Heart right ventricle (tissue), 16 donors: ENCODE measurements around the gene TSEN2. TPM values are rescaled to one million over a fixed set of nuclear protein-coding genes. Genes with fewer than 3 reads are reported as not detected.

Experiments
- ATAC-seq, 8 donors: fragments of 200-7000 bp; cut with Tn5 transposase; one replicate each; pipeline ENCODE4 v1.9.1; 2020; ENCODE audit warnings: mild to moderate bottlenecking in 8 of 8, moderate library complexity in 8 of 8, moderate number of reproducible peaks in 1 of 8
- DNase-seq, 2 donors: peaks; one replicate each; pipeline ENCODE4 v3.0.0-alpha.2; 2020
- H3K27ac ChIP-seq, 10 donors: fragments of 200-600 bp; sonication (generic) in 2 of 10; one replicate each; pipeline versions ENCODE4 v1.5.0 to v1.8.0; 2020 to 2022; ENCODE audit warnings: mild to moderate bottlenecking in 3 of 10
- H3K27me3 ChIP-seq, 7 donors: fragments of 200-600 bp; one replicate each; pipeline ENCODE4 v1.8.0; 2021 to 2022; ENCODE audit warnings: mild to moderate bottlenecking in 2 of 7
- H3K36me3 ChIP-seq, 9 donors: fragments of 200-600 bp; sonication (generic) in 1 of 9; one replicate each; pipeline versions ENCODE4 v1.5.0 to v1.8.0; 2020 to 2022; ENCODE audit warnings: mild to moderate bottlenecking in 2 of 9
- H3K4me1 ChIP-seq, 9 donors: fragments of 200-600 bp; sonication (generic) in 1 of 9; one replicate each; pipeline versions ENCODE4 v1.5.0 to v1.8.0; 2020 to 2022; ENCODE audit warnings: mild to moderate bottlenecking in 4 of 9
- H3K4me3 ChIP-seq, 10 donors: fragments of 200-600 bp; sonication (generic) in 2 of 10; one replicate each; pipeline versions ENCODE4 v1.5.0 to v1.8.0; 2020 to 2022; ENCODE audit warnings: mild to moderate bottlenecking in 7 of 10, moderate library complexity in 2 of 10
- H3K9me3 ChIP-seq, 11 donors: fragments of 200-600 bp in 10 of 11; sonication (generic) in 2 of 11; one replicate each; pipeline versions ENCODE4 v1.5.0 to v1.8.0; 2013 to 2022; ENCODE audit warnings: mild to moderate bottlenecking in 2 of 11, control low read depth in 1 of 11, moderate library complexity in 1 of 11
- WGBS, 2 donors: extraction: QIAGEN DNeasy Blood & Tissue Kit; methylation state at CpG; one replicate each; pipeline ENCODE4 v1.1.7; 2013; ENCODE audit warnings: inconsistent platforms in 1 of 2; 5-methylcytosine and 5-hydroxymethylcytosine counted together
- intact Hi-C, 10 donors: fragments of 100-400 bp; cut with DNase I; formaldehyde crosslinking; loops; one replicate each; pipeline versions ENCODE4 v1.11.1 to v1.14.2; 2022
- polyA plus RNA-seq, 2 donors: library from polyadenylated mRNA; stranded (reverse); fragments of 200-250 nt; gene quantifications; one replicate each; pipeline ENCODE4 v1.2.3, GENCODE V29; 2013
- total RNA-seq, 10 donors: library from RNA; stranded (reverse); fragmentation: NEBNext Ultra II Directional in 3 of 10; extraction: Animal tissue kit (Norgen Biotek cat#: 25700) in 3 of 10; gene quantifications; one replicate each; pipeline versions ENCODE4 v1.2.1 to v1.2.4, GENCODE V29; 2021 to 2023
- TF ChIP-seq, protein P1 (sequence below), 9 donors: fragments of 200-600 bp; sonication (generic) in 2 of 9; IDR thresholded peaks; one replicate each; pipeline versions ENCODE4 v1.5.0 to v1.8.0; 2021 to 2022; ENCODE audit warnings: antibody characterized with exemption in 9 of 9, mild to moderate bottlenecking in 5 of 9, moderate library complexity in 1 of 9
- donor health status: Arrhythmogenic right ventricular cardiomyopathy.
- donor health status: ischemic (EF 13 %, LVEDD 7.1; RV severe dilation, severe dysfunction).
- donor health status: healthy with polysubstance abuse.
- donor health status: DM: no; HTN: yes; CAD: no.
- donor health status: DM: no; HTN: no; CAD: no.
- donor health status: ischemic (EF 25% LVEDD 6.9; RV normal size, moderate dysfunction).
- donor health status: ischemic (EF 25% LVEDD 5.7; RV mildly dilated, moderate dysfunction).
- donor health status: healthy.
- donor health status: DM: yes; HTN: yes; CAD: no.
- donor health status: Ischemic cardiomyopathy.
- donor health status: ischemic (EF 35%, LVEDD 5.7; RV mildly dilated, moderate dysfunction).
- donor health status: nonischemic (EF 11% LVEDD 7.7; RV severe dilation, severe dysfunction).
- donor health status: DM: yes; HTN: yes; CAD: no.
- donor health status: PGD.
- donor health status: ischemic (EF 29% LVEDD 5.4; RV normal size, mild dysfunction).
- donor health status: nonischemic (EF 23%, LVEDD 6.1; RV moderate dilation, normal function).

TSEN2 gene
- total and polyA plus RNA-seq, 12 donors, result 15.7 to 33.7 (median 19.8) TPM

DNA sequence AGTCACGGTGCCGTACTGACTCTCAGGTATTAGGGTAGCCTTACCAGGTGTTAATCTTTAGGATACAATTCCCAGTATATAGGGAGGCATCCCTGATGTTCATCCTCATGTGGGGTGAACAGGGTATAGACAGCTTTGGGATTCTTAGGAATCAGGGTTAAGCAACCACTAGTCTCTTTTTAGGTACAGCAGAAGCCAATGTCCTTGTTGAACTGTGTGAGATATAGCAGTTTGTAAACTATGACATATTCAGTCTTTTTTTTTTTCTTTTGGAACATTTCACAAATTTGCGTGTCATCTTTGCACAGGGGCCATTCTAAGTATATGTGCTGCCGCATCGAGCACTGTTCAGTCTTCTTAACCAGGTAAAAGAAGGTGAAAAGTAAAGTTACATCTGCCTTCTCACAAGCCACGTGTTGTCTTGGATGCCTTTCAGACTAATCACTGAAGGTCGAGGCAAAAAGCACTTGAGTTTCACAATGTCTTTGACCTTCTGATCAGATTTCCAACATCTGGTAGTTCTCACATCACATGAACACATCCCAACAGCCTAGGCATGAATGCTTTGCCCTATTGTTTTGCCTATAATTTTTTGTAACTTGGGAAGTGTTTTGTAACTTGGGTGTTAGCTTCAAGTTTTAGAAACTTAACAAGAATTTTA, 17.2 kb downstream of the TSEN2 start:
- H3K27ac ChIP-seq, result peak overlapping the region in 1 of 10 donors; percentile 23
- peaks cover 0 to 7% (median 0%) of the 10 kb centered on the region in 9 donors for H3K4me1 ChIP-seq
- DNase-seq (no peak), ATAC-seq (peak in 2 of 8 donors; percentile 65 to 79)
- no peaks in the 10 kb centered on the region for H3K27me3 ChIP-seq
- TF ChIP-seq, protein P1, sequence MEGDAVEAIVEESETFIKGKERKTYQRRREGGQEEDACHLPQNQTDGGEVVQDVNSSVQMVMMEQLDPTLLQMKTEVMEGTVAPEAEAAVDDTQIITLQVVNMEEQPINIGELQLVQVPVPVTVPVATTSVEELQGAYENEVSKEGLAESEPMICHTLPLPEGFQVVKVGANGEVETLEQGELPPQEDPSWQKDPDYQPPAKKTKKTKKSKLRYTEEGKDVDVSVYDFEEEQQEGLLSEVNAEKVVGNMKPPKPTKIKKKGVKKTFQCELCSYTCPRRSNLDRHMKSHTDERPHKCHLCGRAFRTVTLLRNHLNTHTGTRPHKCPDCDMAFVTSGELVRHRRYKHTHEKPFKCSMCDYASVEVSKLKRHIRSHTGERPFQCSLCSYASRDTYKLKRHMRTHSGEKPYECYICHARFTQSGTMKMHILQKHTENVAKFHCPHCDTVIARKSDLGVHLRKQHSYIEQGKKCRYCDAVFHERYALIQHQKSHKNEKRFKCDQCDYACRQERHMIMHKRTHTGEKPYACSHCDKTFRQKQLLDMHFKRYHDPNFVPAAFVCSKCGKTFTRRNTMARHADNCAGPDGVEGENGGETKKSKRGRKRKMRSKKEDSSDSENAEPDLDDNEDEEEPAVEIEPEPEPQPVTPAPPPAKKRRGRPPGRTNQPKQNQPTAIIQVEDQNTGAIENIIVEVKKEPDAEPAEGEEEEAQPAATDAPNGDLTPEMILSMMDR (IDR thresholded peaks at IDR 0.05), result no peak
- H3K36me3 ChIP-seq, result peaks cover 0 to 91% (median 34%) of the 10 kb centered on the region in 9 donors
- H3K4me3 ChIP-seq, result no peak overlapping the region
- 75 to 82% methylated on average over 7 of the region's 7 CpGs for WGBS, 2 donors
- H3K9me3 ChIP-seq, result no peaks in the 10 kb centered on the region
- intact Hi-C loops, result no loop called here

DNA sequence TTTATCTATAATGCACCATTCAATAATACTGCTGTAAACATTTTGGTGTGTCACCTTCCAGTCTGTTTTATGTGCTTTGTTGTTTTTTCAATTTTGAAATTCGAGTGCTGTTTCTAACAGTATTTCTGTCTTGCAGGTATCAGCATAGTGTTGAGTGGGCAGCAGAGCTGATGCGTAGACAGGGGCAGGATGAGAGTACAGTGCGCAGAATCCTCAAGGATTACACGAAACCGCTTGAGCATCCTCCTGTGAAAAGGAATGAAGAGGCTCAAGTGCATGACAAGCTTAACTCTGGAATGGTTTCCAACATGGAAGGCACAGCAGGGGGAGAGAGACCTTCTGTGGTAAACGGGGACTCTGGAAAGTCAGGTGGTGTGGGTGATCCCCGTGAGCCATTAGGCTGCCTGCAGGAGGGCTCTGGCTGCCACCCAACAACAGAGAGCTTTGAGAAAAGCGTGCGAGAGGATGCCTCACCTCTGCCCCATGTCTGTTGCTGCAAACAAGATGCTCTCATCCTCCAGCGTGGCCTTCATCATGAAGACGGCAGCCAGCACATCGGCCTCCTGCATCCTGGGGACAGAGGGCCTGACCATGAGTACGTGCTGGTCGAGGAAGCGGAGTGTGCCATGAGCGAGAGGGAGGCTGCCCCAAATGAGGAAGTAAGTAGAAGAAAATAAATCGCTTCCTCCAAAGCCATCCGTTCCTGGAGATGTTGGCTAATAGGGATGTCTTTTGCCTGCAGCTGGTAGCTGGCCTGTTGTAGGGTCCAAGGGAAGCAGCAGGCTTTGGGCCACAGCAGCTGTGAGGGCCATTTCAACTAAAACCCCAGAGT, 19.1 kb downstream of the TSEN2 start:
- Histone ChIP-seq H3K9me3 (no peaks in the 10 kb centered on the region), H3K27me3 (no peaks in the 10 kb centered on the region), H3K4me1 (peaks cover 0 to 7% (median 0%) of the 10 kb centered on the region in 9 donors), H3K36me3 (peaks cover 0 to 84% (median 25%) of the 10 kb centered on the region in 9 donors), H3K4me3 (no peak overlapping the region), H3K27ac (no peak overlapping the region)
- WGBS, 2 donors, result 91 to 92% methylated on average over 18 of the region's 18 CpGs
- DNase-seq (no peak), ATAC-seq (no peak)
- TF ChIP-seq, protein P1 (IDR thresholded peaks at IDR 0.05), result no peak
- intact Hi-C loops, result no loop called here

DNA sequence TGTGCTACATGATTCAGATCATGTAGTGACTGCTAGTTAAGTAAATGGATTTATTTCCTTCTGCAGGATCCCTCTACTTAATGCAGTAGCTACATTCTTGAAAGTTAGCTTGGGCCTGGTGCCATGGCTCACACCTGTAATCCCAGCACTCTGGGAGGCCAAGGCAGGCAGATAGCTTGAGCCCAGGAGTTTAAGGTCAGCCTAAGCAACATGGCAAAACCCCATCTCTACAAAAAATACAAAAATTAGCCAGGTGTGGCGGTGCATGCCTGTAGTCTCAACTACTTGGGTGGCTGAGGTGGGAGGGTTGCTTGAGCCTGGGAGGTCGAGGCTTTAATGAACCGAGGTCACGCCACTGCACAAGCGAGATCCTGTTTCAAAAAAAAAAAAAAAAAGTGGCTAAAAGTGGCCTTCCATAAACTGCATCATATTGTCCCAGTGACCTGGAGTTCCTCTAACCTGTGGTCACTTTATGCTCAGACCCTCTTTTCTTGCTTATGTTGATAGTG, 22.0 kb downstream of the TSEN2 start:
- no peaks in the 10 kb centered on the region for H3K9me3 ChIP-seq
- no peak for DNase-seq
- H3K4me1 ChIP-seq, result peaks cover 0 to 7% (median 0%) of the 10 kb centered on the region in 9 donors
- ATAC-seq, result no peak
- intact Hi-C loops, result no loop called here
- no peaks in the 10 kb centered on the region for H3K27me3 ChIP-seq
- no peak overlapping the region for H3K4me3 ChIP-seq
- TF ChIP-seq, protein P1 (IDR thresholded peaks at IDR 0.05), result no peak
- H3K27ac ChIP-seq, result no peak overlapping the region
- 97% methylated on average over 5 of the region's 5 CpGs for WGBS, 2 donors
- H3K36me3 ChIP-seq, result peaks cover 0 to 74% (median 15%) of the 10 kb centered on the region in 9 donors

DNA sequence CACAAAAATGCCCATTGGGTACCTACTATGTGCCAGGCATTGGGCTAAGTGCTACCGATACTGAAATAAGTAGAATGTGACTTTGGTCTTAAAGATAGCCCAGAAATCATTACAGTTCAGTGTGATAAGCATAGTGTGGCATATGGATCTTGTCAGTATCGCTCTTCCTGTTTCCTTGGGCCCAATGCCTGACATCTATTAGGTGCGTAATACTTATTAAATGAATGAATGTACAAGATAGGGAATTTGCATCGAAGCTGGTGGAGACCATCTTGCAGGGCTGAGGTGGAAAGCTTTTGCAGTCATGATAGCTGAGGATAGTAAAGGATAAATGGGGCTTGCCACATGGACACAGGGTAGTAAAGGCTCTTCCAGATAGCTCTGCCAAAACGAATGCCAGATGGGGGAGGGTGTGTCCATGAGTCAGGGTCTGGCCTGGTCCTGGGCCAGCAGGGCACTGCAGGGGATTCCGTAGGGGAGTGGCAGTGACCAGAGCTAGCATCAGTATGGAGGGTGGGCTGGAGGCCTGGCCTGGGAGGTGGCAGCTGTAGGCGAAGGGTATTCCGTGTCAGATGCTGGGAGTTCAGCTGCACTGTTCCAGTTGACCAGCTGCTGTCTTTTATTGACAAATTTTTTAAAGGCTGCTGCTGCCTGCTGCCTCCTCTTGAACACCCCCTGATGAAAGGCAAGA, 23.5 kb downstream of the TSEN2 start:
- Histone ChIP-seq H3K36me3 (peaks cover 0 to 77% (median 15%) of the 10 kb centered on the region in 9 donors), H3K9me3 (no peaks in the 10 kb centered on the region), H3K4me1 (peaks cover 0 to 2% (median 0%) of the 10 kb centered on the region in 9 donors), H3K4me3 (no peak overlapping the region), H3K27ac (peak overlapping the region in 1 of 10 donors; percentile 23), H3K27me3 (no peaks in the 10 kb centered on the region)
- ATAC-seq (peak in 5 of 8 donors; percentile 28 to 64 (median 55)), DNase-seq (no peak)
- TF ChIP-seq, protein P1 (IDR thresholded peaks at IDR 0.05), result no peak
- intact Hi-C loops, result no loop called here
- WGBS, 2 donors, result 79 to 81% methylated on average over 8 of the region's 8 CpGs
